ENCODE measurements around the gene CYP4Z1. TPM values are rescaled to one million over a fixed set of nuclear protein-coding genes. Genes with fewer than 3 reads are reported as not detected.

CYP4Z1 gene
- total RNA-seq, 2 donors from 2014 or later: not detected

Other genes with a start within 250 kb of the CYP4Z1 start
- gene CYP4A11, start 125.8 kb upstream of the CYP4Z1 start, total RNA-seq: not detected
- not detected for gene CYP4X1, start 43.6 kb upstream of the CYP4Z1 start, total RNA-seq
- gene CYP4A22, start 70.2 kb downstream of the CYP4Z1 start, total RNA-seq: not detected
- not detected for gene PDZK1IP1, start 122.8 kb downstream of the CYP4Z1 start, total RNA-seq
- gene TAL1, start 165.0 kb downstream of the CYP4Z1 start, total RNA-seq: under 1 TPM; 0.17 to 0.30 TPM
- gene STIL, start 246.9 kb downstream of the CYP4Z1 start, total RNA-seq: 10 to 100 TPM; 26.8 to 32.2 TPM